ENCODE results near the gene STN1.
"Not testable (repeated sequence)": the region's sequence is repeated elsewhere in the genome, so short reads cannot be mapped to it uniquely, and the experiment has no call there.

The STN1 gene

DNA sequence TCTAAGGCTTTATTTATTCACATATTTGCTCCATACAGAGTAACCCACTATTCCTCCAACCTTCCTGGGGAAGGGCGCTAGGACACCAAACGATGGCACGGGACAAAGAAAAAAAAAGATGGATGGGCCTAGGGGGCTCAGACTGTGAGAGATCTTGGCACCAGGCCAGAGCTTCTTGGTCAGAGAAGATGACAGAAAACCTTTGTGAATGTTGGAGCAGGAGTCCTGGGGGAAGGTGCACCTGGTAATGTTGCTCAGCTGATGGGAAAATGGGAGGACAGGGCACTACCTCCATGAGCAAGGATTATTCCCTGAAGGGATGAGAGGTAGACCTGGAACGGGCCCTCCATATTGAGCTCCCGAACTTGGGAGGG lies 61.2 kb downstream of the STN1 start:
- no peak for FAIRE-seq

DNA sequence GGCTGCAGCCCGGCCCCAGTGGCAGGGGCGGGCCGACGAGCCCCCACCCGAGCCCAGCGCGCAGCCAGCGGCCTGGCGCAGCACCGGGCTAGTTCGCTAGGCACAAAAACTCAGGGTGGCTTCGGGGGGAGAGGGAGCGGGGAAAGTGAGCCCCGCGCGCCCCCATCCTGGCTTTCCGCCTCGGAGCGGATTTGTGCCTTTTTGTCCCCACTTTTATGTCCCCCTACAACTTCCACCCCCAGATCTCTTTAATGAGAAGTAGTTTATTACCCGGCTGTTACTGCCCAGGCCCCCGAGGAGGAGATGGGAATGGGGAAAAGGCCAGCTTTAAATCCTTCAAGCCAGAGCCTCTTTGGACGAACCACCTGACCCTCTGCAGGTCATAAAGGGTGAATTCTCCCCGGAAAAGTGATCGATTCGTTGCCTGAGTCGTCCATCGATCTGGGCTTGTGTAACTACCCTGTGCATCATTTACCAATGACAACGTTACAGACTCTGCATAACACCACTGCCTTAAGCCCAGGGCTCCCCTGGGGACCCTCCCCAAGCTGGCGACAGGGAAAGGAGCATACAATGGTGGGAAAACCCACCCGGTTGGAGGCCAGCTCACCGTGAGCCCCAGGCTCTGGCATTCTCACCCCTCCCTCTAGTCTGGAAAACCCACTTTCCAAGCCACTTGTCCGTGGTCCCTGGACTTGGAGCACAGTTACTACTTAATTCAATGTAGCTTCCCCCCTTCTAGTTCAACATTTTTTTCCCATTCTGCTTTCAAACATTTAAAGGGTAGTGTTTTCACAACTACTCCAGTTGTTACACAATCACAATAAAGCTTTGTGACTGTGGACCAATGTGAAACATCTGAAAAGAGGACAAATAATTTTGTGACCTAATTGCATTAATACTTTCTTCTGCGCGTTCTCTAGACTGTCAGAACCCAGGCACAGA lies 61.9 kb downstream of the STN1 start:
- FAIRE-seq: no peak

DNA sequence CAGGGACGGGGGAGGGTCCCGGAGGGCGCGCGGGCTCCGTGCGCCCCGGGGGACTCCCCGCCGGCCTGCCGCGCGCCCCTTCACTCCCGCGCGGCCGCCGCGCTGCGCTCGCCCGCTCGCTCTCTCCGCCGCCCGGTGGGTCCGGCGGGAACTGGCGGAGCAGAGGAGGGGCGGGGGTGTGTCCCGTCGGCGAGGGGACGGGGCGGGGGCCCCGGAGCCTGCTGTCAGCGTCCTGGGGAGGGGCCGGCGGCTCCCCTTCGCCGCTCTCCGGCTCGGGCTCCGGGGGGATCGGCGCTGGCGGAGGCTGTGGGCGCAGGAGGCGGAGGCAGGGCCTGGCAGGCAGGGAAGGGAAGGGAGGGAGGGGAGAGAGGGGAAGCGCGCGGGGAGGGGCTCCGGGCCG lies 62.6 kb downstream of the STN1 start, which contains the start of gene SH3PXD2A:
Gene SH3PXD2A, minus strand, starts transcription at position 153 of the 400 bp plus-strand sequence. CDS start 310 bp downstream, outside the sequence.
- FAIRE-seq: no peak

GRCh38 chr10:103854686-103855391 lies 63.1 kb downstream of the STN1 start:
- no peak for FAIRE-seq

DNA sequence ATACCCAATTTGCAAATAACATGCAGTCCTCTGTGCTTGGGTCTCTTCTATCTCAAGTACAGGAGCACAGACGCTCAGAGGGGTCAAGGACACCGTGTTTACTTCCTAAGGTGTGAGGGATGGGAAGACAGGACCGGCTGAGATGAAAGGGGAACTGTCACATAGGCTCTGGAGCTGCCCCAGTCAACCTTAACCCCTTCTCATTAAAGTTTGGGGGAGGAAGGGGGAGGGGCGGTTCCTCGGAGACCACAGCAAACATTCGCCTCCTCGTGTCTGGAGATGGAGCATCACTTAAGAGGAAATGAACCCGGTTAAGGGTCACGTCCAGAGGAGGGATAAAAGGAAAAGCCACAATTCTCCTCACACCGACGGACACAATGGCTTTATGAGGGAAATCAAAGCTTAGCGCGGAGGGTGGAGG lies 63.7 kb downstream of the STN1 start:
- no peak for FAIRE-seq

GRCh38 chr10:103853428-103854264 lies 64.3 kb downstream of the STN1 start:
- no peak for FAIRE-seq

GRCh38 chr10:103852856-103853255 lies 65.1 kb downstream of the STN1 start:
- no peak for FAIRE-seq

DNA sequence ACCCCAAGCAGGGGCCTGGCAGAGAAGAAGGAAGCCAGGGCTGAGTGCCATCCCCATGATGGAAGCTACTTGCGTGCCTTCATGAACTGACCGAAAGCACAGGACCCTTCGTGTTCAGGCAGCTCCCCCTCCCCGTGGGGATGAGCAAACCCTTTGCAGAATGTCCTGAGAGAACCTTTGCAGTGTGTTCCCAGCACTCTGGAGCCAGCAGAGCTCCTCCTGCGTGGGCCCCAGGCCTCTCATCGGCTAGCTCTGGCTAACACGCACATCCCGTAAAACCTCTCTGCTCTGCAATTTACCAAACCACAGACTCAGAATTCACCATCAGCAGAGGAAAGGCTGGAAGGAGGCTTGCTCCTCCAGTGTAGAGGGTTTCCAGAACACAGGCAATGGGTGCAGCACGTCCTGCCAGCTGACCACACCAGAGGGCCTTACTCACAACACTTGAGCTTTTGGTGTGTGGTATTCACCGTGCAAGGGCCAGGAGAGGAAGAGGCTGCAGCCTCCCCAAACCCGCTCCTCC lies 65.7 kb downstream of the STN1 start:
- no peak for FAIRE-seq

DNA sequence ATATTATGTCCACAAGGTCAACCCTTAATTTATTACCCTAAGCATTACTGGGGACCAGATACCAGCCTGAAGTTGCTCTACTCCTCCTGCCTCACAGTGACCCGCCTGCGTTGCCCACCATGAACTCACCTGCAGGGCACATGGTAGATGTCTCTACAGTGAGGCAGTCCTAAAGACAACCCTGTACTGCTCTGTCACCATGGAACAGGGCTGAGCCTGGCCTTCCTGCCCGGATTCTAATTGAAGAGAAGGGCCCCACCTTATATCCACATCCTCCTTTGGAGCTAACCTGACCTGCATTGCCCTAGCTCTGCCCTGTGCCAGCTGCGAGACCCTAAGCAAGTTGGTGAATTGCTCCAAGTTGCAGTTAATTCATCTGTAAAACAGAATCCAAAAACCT lies 66.7 kb downstream of the STN1 start:
- no peak for FAIRE-seq

DNA sequence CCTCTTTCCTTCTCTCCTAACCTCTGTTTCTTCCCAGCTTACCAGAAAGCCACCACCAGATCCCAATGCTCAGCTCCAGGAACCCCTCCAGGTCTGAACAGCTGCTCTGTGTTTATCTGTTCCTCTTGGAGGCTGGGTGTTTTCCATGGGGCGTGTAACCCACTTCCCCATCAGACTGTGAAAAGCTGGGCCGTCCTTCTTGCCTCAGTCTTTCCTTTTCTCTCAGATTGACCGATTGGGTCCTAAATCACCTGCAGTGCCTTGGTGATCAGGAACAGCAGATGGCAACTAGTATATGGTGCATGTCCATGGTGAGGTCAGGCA lies 67.5 kb downstream of the STN1 start:
- no peak for FAIRE-seq

GRCh38 chr10:103849880-103850571 lies 68.0 kb downstream of the STN1 start:
- FAIRE-seq: no peak

- FAIRE-seq: no peak
Observed at GRCh38 chr10:103849212-103849877, 68.6 kb downstream of the STN1 start.

- FAIRE-seq: no peak
Observed at GRCh38 chr10:103847909-103848468, 70.0 kb downstream of the STN1 start.

DNA sequence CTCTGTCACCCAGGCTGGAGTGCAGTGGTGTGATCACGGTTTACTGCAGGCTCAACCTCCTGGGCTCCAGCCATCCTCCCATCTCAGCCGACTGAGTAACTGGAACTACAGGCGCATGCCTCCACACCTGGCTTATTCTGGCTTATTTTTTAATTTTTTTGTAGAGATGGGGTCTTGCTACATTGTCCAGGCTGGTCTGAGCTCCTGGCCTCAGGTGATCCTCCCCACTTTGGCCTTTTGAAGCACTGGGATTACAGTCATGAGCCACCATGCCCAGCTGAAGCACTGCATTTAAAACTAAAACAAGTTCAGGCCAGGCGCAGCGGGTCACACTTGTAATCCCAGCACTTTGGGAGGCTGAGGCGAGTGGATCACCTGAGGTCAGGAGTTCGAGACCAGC lies 70.6 kb downstream of the STN1 start:
- FAIRE-seq: no peak

DNA sequence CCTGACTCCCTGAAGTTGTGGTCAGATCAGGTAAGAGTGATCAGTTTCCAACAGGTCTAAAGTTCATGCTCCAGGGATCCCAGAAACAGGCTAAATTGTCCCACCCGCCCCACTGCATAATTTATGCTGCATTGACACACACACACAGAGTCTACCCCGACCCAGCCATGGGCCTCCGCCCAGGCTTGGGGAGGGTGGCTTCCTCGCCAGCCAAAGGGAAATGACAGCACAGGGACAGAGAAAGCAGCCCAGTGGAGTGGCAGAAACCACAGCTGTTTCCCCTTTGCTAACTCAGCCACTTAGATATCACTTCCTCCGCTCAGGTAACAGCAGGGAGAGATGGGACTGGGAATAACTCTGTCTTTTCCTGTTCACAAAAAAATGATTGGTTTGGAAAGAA lies 72.0 kb downstream of the STN1 start:
- no peak for FAIRE-seq

DNA sequence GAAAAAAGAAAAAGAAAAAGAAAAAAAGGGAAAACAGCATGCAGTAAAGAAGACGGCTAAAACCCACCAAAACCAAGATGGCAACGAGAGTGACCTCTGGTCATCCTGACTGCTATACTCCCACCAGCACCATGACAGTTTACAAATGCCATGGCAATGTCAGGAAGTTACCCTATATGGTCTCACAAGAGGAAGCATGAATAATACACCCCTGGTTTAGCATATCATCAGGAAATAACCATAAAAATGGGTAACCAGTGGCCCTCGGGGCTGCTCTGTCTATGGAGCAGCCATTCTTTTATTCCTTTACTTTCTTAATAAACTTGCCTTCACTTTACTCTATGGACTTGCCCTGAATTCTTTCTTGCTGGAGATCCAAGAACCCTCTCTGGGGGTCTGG lies 72.6 kb downstream of the STN1 start:
- not testable (repeated sequence) for FAIRE-seq

DNA sequence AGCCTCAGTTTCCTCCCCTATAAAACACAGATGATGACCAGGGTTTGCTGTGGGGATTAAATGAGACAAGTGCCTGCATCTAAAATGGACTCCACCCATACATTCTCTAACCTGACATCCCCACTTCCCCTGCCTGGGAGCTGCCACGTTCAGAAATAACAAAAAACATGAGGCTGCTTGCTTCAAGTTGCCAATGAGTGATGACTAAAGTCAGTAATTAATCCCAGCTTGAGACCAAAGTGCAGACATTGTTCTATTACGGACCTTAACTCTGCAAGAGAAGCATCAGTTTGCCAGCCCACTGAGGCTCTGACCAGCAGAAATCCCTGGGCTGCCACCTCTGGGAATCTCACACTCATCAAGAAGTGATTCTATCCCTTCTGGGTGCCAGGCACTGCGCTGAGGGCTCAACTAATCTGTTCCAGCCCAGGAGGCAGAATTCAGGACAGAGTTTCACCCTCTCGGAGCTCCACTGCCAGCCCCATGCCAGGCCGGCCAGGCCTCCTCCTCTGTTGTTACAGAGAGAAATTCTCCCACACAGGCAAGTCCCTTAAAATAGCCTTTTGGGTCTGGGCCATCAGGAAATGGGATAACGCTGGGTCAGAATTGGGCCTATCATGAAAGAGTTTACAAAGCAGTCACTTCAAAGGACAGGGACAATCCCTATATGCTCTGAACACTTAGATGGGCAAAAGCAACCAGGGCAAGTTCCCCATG lies 74.0 kb downstream of the STN1 start:
- no peak for FAIRE-seq

- no peak for FAIRE-seq
Observed at GRCh38 chr10:103843045-103843444, 74.9 kb downstream of the STN1 start.

DNA sequence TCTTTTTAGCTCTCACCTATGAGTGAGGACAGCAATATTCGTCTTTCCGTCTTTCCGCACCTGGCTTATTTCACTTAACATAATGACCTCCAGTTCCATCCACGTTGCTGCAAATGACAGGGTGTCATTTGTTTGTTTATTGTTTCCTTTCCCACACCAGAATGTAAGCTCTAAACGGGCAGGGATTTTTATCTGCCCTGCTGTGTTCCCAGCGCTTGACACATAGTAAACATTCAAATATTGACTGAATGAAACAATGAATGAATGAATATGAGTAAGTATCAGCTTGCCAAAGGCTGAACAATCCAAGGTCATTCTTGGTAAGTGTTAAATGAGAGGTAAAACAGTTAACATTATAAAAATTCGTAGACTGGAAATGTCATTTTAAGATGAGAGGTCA lies 75.4 kb downstream of the STN1 start:
- no peak for FAIRE-seq

- no peak for FAIRE-seq
Observed at GRCh38 chr10:103841519-103841918, 76.5 kb downstream of the STN1 start.

DNA sequence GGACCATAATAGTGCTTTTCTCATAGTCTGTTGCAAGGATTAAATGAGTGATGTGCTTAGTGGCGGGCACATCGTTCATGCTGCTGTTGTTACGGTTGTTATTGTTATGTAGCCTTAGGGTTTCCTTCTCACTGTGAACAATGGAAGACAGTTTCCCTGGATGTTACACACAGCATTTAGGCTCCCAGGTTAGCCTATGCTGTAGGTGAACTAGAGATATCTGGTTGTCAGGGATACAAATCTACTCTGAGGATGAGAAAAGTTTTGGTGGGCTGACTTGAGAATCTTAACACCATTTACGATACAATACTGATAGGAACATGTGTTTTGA lies 77.3 kb downstream of the STN1 start:
- FAIRE-seq: no peak

Measured in TTC549 (cell line).